Measurements from ENCODE around the gene RNLS. TPM values are rescaled to one million over a fixed set of nuclear protein-coding genes. Genes with fewer than 3 reads are reported as not detected.

RNLS gene
- total RNA-seq, 1 experiment from 2014 or later, result 8.1 TPM

DNA sequence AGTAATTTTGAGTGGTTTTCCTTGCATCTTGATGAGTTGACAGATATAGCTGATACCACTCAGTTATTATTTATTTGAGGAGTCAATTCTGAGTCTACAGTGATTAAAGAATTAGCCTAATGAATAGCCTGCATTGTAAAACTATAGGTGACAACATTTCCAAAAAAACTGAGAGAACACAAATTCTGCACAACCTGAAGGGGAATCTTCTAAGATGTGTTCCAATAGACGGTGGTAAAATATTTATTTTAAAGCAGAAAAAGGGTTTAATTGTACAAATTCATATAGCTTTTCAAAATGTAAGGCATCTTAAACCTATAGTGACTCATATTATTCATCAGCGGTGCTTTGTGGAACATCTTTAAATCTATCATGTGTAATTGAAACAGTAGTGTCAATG lies 200.4 kb downstream of the RNLS start:
- no peak for TF ChIP-seq EZH2 (IDR thresholded peaks at IDR 0.05; ENCODE audit: borderline replicate concordance, low read depth, low read length, poor library complexity, severe bottlenecking)
- TF ChIP-seq, protein P1, sequence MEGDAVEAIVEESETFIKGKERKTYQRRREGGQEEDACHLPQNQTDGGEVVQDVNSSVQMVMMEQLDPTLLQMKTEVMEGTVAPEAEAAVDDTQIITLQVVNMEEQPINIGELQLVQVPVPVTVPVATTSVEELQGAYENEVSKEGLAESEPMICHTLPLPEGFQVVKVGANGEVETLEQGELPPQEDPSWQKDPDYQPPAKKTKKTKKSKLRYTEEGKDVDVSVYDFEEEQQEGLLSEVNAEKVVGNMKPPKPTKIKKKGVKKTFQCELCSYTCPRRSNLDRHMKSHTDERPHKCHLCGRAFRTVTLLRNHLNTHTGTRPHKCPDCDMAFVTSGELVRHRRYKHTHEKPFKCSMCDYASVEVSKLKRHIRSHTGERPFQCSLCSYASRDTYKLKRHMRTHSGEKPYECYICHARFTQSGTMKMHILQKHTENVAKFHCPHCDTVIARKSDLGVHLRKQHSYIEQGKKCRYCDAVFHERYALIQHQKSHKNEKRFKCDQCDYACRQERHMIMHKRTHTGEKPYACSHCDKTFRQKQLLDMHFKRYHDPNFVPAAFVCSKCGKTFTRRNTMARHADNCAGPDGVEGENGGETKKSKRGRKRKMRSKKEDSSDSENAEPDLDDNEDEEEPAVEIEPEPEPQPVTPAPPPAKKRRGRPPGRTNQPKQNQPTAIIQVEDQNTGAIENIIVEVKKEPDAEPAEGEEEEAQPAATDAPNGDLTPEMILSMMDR (conservative IDR thresholded peaks at IDR 0.05; ENCODE audit: low read depth, low read length), result no peak
- CTCF ChIA-PET, result no interaction called here

DNA sequence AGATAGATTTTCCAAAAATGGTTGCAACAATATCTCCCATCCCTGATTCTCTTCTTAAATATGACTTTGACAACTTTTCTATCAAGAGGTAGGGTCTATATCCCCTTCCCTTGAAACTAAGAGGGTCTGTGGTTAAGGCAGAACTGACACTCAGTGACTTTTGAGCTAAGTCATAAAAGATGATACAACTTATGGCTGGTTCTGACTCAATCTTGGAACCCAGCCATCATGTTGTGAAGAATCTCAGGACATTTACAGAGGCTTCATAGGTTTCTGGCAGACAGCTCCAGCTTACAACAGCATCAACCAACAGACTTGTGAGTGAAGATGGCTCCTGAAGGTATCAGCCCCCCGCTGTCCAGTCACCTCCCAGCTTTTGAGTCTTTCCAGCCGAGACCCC lies 203.5 kb downstream of the RNLS start:
- H3K27ac ChIP-seq (ENCODE audit: low read depth, low read length, poor library complexity, severe bottlenecking), result no peak overlapping the region
- BruUV-seq (replicated peaks), result no TSS peak
- no peaks in the 10 kb centered on the region for H3K36me3 ChIP-seq (ENCODE audit: insufficient read depth, low read length, poor library complexity, severe bottlenecking)
- no peaks in the 10 kb centered on the region for H3K4me1 ChIP-seq (ENCODE audit: insufficient read depth, low read length, poor library complexity, severe bottlenecking)
- H3K27me3 ChIP-seq (replicated peaks; ENCODE audit: insufficient read depth, low read depth, low read length, poor library complexity), result no peaks in the 10 kb centered on the region
- ChIA-PET POLR2A (ENCODE audit: low non-redundant PET) (no interaction called here), CTCF (no interaction called here)
- no peak overlapping the region for H3K4me3 ChIP-seq (ENCODE audit: low read depth, low read length, poor library complexity, severe bottlenecking)
- H3K9me3 ChIP-seq (ENCODE audit: low read depth, low read length, poor library complexity, severe bottlenecking), result no peaks in the 10 kb centered on the region
- intact Hi-C loops (cut with micrococcal nuclease; ENCODE audit: unreplicated experiment), result no loop called here
- no peak for DNase-seq (ENCODE audit: low spot score)
- TF ChIP-seq, protein P1 (conservative IDR thresholded peaks at IDR 0.05; ENCODE audit: low read depth, low read length), result no peak
- no peak for TF ChIP-seq EZH2 (IDR thresholded peaks at IDR 0.05; ENCODE audit: borderline replicate concordance, low read depth, low read length, poor library complexity, severe bottlenecking)

More for the DNA sequence above, 200.4 kb downstream of the RNLS start:
- Histone ChIP-seq H3K4me1 (ENCODE audit: insufficient read depth, low read length, poor library complexity, severe bottlenecking) (peaks cover 14% of the 10 kb centered on the region), H3K36me3 (ENCODE audit: insufficient read depth, low read length, poor library complexity, severe bottlenecking) (no peaks in the 10 kb centered on the region), H3K27ac (ENCODE audit: low read depth, low read length, poor library complexity, severe bottlenecking) (no peak overlapping the region), H3K9me3 (ENCODE audit: low read depth, low read length, poor library complexity, severe bottlenecking) (no peaks in the 10 kb centered on the region), H3K4me3 (ENCODE audit: low read depth, low read length, poor library complexity, severe bottlenecking) (no peak overlapping the region), H3K27me3 (replicated peaks; ENCODE audit: insufficient read depth, low read depth, low read length, poor library complexity) (no peaks in the 10 kb centered on the region)
- no peak for DNase-seq (ENCODE audit: low spot score)
- intact Hi-C loops (cut with micrococcal nuclease; ENCODE audit: unreplicated experiment), result no loop called here
- POLR2A ChIA-PET (ENCODE audit: low non-redundant PET), result no interaction called here
- no TSS peak for BruUV-seq (replicated peaks)

DNA sequence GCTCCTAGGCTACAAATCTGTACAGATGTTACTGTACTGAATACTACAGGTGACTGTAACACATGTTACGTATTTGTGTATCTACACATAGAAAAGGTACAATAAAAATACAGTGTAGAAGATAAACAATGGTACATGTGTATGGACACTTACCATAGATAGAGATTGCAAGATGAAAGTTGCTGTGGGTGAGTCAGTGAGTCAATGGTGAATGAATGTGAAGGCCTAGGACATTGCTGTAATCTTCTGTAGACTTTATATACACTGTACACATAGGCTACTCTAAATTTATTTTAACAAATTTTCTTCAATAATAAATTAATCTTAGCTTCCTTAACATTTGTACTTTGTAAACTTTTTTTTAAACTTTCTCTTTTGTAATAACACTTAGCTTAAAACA lies 205.6 kb downstream of the RNLS start:
- no peaks in the 10 kb centered on the region for H3K9me3 ChIP-seq (ENCODE audit: low read depth, low read length, poor library complexity, severe bottlenecking)
- no peaks in the 10 kb centered on the region for H3K27me3 ChIP-seq (replicated peaks; ENCODE audit: insufficient read depth, low read depth, low read length, poor library complexity)
- H3K4me3 ChIP-seq (ENCODE audit: low read depth, low read length, poor library complexity, severe bottlenecking), result no peak overlapping the region
- intact Hi-C loops (cut with micrococcal nuclease; ENCODE audit: unreplicated experiment), result no loop called here
- TF ChIP-seq EZH2 (IDR thresholded peaks at IDR 0.05; ENCODE audit: borderline replicate concordance, low read depth, low read length, poor library complexity, severe bottlenecking), result no peak
- TF ChIP-seq, protein P1 (conservative IDR thresholded peaks at IDR 0.05; ENCODE audit: low read depth, low read length), result no peak
- no peak overlapping the region for H3K27ac ChIP-seq (ENCODE audit: low read depth, low read length, poor library complexity, severe bottlenecking)
- BruUV-seq (replicated peaks), result no TSS peak
- H3K36me3 ChIP-seq (ENCODE audit: insufficient read depth, low read length, poor library complexity, severe bottlenecking), result no peaks in the 10 kb centered on the region
- CTCF ChIA-PET, result no interaction called here
- POLR2A ChIA-PET (ENCODE audit: low non-redundant PET), result interaction anchor here (0.7 kb wide), 1 partner anchor 17 kb away, joined by 3 read pairs; no protein-coding TSS in a partner anchor
- no peaks in the 10 kb centered on the region for H3K4me1 ChIP-seq (ENCODE audit: insufficient read depth, low read length, poor library complexity, severe bottlenecking)
- no peak for DNase-seq (ENCODE audit: low spot score)

All from A673 (cell line).